GM12878 (cell line): ENCODE measurements around the gene RAD18.

Source experiments
- EGR1 ChIP-seq, 2 experiments: IDR thresholded peaks; 1 replicate in 1 of 2; 2 replicates in 1 of 2; pipeline ENCODE4 v1.6.1; 2011 to 2012; ENCODE audit warnings: low read depth in 2 of 2, low read length in 2 of 2, borderline replicate concordance in 1 of 2, mild to moderate bottlenecking in 1 of 2, moderate library complexity in 1 of 2
- SUZ12 ChIP-seq: fragments of 200-600 bp; sonication (generic); IDR thresholded peaks from one replicate; pipeline ENCODE4 v1.6.1; 2018; ENCODE audit warnings: antibody characterized with exemption, mild to moderate bottlenecking; ENCODE audit not compliant: unreplicated experiment
- TAF1 ChIP-seq: IDR thresholded peaks from 2 replicates; pipeline ENCODE4 v1.6.1; 2011; ENCODE audit warnings: mild to moderate bottlenecking, low read depth, low read length, borderline replicate concordance
- TF ChIP-seq, protein P1 (sequence below), 3 experiments: IDR thresholded peaks in 2 of 3; conservative IDR thresholded peaks in 1 of 3; 2 replicates each; pipeline ENCODE4 v1.5.1; 2011; ENCODE audit warnings: low read depth in 3 of 3, low read length in 3 of 3, mild to moderate bottlenecking in 3 of 3, control low read depth in 2 of 3, moderate library complexity in 2 of 3, inconsistent platforms in 1 of 3, mixed read lengths in 1 of 3; ENCODE audit not compliant: control insufficient read depth in 2 of 3, insufficient read depth in 1 of 3; ENCODE audit errors: extremely low read depth in 1 of 3

- TF ChIP-seq, protein P1, sequence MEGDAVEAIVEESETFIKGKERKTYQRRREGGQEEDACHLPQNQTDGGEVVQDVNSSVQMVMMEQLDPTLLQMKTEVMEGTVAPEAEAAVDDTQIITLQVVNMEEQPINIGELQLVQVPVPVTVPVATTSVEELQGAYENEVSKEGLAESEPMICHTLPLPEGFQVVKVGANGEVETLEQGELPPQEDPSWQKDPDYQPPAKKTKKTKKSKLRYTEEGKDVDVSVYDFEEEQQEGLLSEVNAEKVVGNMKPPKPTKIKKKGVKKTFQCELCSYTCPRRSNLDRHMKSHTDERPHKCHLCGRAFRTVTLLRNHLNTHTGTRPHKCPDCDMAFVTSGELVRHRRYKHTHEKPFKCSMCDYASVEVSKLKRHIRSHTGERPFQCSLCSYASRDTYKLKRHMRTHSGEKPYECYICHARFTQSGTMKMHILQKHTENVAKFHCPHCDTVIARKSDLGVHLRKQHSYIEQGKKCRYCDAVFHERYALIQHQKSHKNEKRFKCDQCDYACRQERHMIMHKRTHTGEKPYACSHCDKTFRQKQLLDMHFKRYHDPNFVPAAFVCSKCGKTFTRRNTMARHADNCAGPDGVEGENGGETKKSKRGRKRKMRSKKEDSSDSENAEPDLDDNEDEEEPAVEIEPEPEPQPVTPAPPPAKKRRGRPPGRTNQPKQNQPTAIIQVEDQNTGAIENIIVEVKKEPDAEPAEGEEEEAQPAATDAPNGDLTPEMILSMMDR (IDR thresholded peaks at IDR 0.05 in 2 of 3, conservative IDR thresholded peaks at IDR 0.05 in 1 of 3; ENCODE audit: control insufficient read depth in 2 of 3, extremely low read depth in 1 of 3, insufficient read depth in 1 of 3, low read depth in 3 of 3, low read length in 3 of 3) = no peak
- TF ChIP-seq TAF1 (no peak), SUZ12 (no peak), EGR1 (IDR thresholded peaks at IDR 0.05; ENCODE audit: borderline replicate concordance in 1 of 2, low read depth in 2 of 2, low read length in 2 of 2) (no peak)
Measured at GRCh38 chr3:8845641-8846040, 117.6 kb downstream of the RAD18 start.
